MCF 10A (cell line): ENCODE data around the gene CSTF1. TPM values are rescaled to one million over a fixed set of nuclear protein-coding genes. Genes with fewer than 3 reads are reported as not detected.

Experiments used
- BruUV-seq: library from RNA; stranded (reverse); fragments of 400-500 nt; replicated peaks from 2 replicates; lab custom pipeline; 2021; lab: Mats Ljungman, UMichigan
- CTCF ChIA-PET: fragments of 300-600 bp; sonication (Branson Sonifier 250); formaldehyde crosslinking; extraction: SDS; loops from one replicate; lab custom pipeline; 2021; ENCODE audit warnings: antibody characterized with exemption, inconsistent platforms; lab: Yijun Ruan, JAX
- POLR2A ChIA-PET: fragments of 300-600, 350-650 bp; sonication (Branson Sonifier 250); formaldehyde crosslinking; extraction: SDS; loops from one replicate; lab custom pipeline; 2020; ENCODE audit warnings: antibody characterized with exemption, inconsistent platforms; lab: Yijun Ruan, JAX
- DNase-seq: peaks from one replicate; pipeline ENCODE4 v3.0.0-alpha.2; 2018; ENCODE audit not compliant: unreplicated experiment
- H3K27ac Mint-ChIP-seq: one replicate; pipeline ENCODE4 v1.8.0; 2022; ENCODE audit warnings: mild to moderate bottlenecking, low read depth, mixed read lengths; ENCODE audit not compliant: unreplicated experiment
- H3K27me3 Mint-ChIP-seq: one replicate; pipeline ENCODE4 v1.8.0; 2022; ENCODE audit warnings: mixed read lengths; ENCODE audit not compliant: insufficient read depth, unreplicated experiment
- H3K36me3 Mint-ChIP-seq: one replicate; pipeline ENCODE4 v1.8.0; 2022; ENCODE audit warnings: mild to moderate bottlenecking, moderate library complexity, mixed read lengths; ENCODE audit not compliant: insufficient read depth, unreplicated experiment
- H3K4me1 Mint-ChIP-seq: one replicate; pipeline ENCODE4 v1.8.0; 2022; ENCODE audit warnings: mixed read lengths; ENCODE audit not compliant: insufficient read depth, unreplicated experiment
- H3K4me3 Mint-ChIP-seq: one replicate; pipeline ENCODE4 v1.8.0; 2022; ENCODE audit warnings: mild to moderate bottlenecking, moderate library complexity, mixed read lengths; ENCODE audit not compliant: unreplicated experiment
- H3K9me3 Mint-ChIP-seq: one replicate; pipeline ENCODE4 v1.8.0; 2022; ENCODE audit warnings: mixed read lengths; ENCODE audit not compliant: unreplicated experiment
- intact Hi-C: fragments of 100-400 bp; cut with micrococcal nuclease; formaldehyde crosslinking; loops from 2 replicates; pipeline ENCODE4 v1.14.1; 2022
- total RNA-seq: library from RNA; stranded (reverse); gene quantifications from 2 replicates; pipeline ENCODE4 v1.2.3, GENCODE V29; 2022
- TF ChIP-seq, protein P1 (sequence below): fragments of 200-600 bp; IDR thresholded peaks from one replicate; pipeline ENCODE4 v1.8.0; 2022; ENCODE audit warnings: antibody characterized with exemption, mild to moderate bottlenecking; ENCODE audit not compliant: unreplicated experiment

Gene CSTF1
- total RNA-seq, 1 experiment from 2014 or later = 35.1 TPM

GRCh38 chr20:56350842-56351241 is 41.6 kb upstream of the CSTF1 start:
- Mint-ChIP-seq H3K4me1 (no peaks in the 10 kb centered on the region), H3K27me3 (no peaks in the 10 kb centered on the region), H3K9me3 (no peaks in the 10 kb centered on the region), H3K36me3 (no peaks in the 10 kb centered on the region), H3K27ac (no peak overlapping the region), H3K4me3 (no peak overlapping the region)
- TF ChIP-seq, protein P1, sequence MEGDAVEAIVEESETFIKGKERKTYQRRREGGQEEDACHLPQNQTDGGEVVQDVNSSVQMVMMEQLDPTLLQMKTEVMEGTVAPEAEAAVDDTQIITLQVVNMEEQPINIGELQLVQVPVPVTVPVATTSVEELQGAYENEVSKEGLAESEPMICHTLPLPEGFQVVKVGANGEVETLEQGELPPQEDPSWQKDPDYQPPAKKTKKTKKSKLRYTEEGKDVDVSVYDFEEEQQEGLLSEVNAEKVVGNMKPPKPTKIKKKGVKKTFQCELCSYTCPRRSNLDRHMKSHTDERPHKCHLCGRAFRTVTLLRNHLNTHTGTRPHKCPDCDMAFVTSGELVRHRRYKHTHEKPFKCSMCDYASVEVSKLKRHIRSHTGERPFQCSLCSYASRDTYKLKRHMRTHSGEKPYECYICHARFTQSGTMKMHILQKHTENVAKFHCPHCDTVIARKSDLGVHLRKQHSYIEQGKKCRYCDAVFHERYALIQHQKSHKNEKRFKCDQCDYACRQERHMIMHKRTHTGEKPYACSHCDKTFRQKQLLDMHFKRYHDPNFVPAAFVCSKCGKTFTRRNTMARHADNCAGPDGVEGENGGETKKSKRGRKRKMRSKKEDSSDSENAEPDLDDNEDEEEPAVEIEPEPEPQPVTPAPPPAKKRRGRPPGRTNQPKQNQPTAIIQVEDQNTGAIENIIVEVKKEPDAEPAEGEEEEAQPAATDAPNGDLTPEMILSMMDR = no peak
- CTCF ChIA-PET = interaction anchor here (1.0 to 1.7 kb wide), 4 partner anchors 9 to 149 kb away, joined by 3 to 6 read pairs (median 4); partner anchors contain the start of gene MC3R
- no peak for DNase-seq
- BruUV-seq = no TSS peak
- POLR2A ChIA-PET = no interaction called here
- intact Hi-C loops = no loop called here

DNA sequence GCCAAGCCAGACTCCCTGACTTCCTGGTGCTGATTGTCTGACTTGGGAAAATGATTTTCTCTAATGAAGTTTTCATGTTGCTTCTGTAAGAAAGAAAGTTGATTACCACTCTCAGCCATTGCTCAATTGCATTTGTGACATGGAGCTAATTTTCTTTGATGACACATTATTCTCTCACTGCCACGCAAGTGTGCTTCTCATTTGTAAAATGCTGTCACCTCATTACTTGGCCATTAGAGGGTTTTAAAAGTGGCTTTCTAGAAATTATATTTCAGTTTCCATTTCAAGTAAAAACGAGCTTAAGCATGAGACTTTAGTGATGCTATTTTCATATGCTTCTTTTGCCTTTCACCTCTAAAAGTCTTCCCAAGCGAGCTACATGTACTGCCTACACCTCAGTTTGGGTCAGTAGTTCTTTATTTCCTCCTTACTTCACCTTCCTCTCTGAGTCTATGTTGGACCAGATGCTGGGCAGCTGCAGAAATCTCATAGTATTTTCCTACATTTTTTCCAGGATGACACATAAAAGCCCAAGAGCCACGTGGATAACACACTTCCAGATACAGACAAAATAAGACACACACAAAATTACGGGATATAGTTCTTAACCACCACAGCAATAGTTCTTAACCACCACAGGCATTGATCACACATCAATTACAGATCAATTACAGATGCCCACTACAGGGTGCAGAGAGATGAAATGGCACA is 39.9 kb upstream of the CSTF1 start:
- CTCF ChIA-PET = interaction anchor here (0.6 to 5.1 kb wide), 7 partner anchors 9 to 1073 kb away, joined by 3 to 44 read pairs (median 3); partner anchors contain the start of gene MC3R
- Mint-ChIP-seq H3K4me1 (no peaks in the 10 kb centered on the region), H3K27me3 (no peaks in the 10 kb centered on the region), H3K27ac (no peak overlapping the region), H3K36me3 (no peaks in the 10 kb centered on the region), H3K9me3 (no peaks in the 10 kb centered on the region), H3K4me3 (no peak overlapping the region)
- no TSS peak for BruUV-seq
- TF ChIP-seq, protein P1 = no peak
- no peak for DNase-seq
- POLR2A ChIA-PET = interaction anchor here (0.6 to 1.1 kb wide), 3 partner anchors 9 to 150 kb away, joined by 3 read pairs; no protein-coding TSS in a partner anchor
- intact Hi-C loops = no loop called here

DNA sequence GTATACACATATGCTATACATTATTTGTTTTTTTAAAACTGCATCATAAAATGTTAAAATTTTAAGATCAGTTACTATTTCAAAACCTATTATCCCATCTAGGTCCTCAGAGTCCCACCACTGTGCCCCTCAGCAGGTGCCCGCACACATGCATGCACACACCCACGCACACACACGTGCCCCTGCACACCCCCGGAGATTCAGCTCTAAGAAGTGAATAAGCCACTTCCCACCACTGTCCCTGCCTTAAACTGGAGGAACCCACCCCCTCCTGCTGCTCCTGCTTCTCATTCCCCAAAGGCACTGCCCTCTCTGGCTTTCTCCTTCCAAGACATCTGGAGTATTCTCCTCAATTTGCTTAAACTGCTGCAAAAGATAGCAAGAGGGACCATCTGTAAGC is 39.1 kb upstream of the CSTF1 start:
- no peaks in the 10 kb centered on the region for H3K9me3 Mint-ChIP-seq
- H3K4me1 Mint-ChIP-seq = no peaks in the 10 kb centered on the region
- no peaks in the 10 kb centered on the region for H3K36me3 Mint-ChIP-seq
- ChIA-PET CTCF (interaction anchor here (0.9 to 5.1 kb wide), 4 partner anchors 10 to 151 kb away, joined by 4 to 44 read pairs (median 5); partner anchors contain the start of gene MC3R), POLR2A (interaction anchor here (1.2 kb wide), 1 partner anchor 40 kb away, joined by 3 read pairs; no protein-coding TSS in a partner anchor)
- no peak for DNase-seq
- H3K27me3 Mint-ChIP-seq = no peaks in the 10 kb centered on the region
- no peak overlapping the region for H3K27ac Mint-ChIP-seq
- TF ChIP-seq, protein P1 = no peak
- intact Hi-C loops = no loop called here
- no TSS peak for BruUV-seq
- H3K4me3 Mint-ChIP-seq = no peak overlapping the region

- Mint-ChIP-seq H3K4me3 (peak overlapping the region; percentile 84), H3K9me3 (no peaks in the 10 kb centered on the region), H3K36me3 (peaks cover 14% of the 10 kb centered on the region), H3K27me3 (no peaks in the 10 kb centered on the region), H3K4me1 (peaks cover 11% of the 10 kb centered on the region), H3K27ac (no peak overlapping the region)
- no TSS peak for BruUV-seq
- ChIA-PET CTCF (interaction anchor here (0.6 to 8.8 kb wide), 11 partner anchors 10 to 110 kb away, joined by 3 to 84 read pairs (median 6); partner anchors contain the start of genes AURKA, CSTF1 and MC3R), POLR2A (interaction anchor here (1.2 to 7.8 kb wide), 9 partner anchors 16 to 272 kb away, joined by 3 to 115 read pairs (median 13); partner anchors contain the start of genes AURKA and CSTF1)
- TF ChIP-seq, protein P1 = no peak
- intact Hi-C loops = loop anchor here (2.0 kb wide), 1 partner anchor 35 kb away; the partner anchor contains the start of genes AURKA and CSTF1
- no peak for DNase-seq
Measured at GRCh38 chr20:56358070-56358469, 34.4 kb upstream of the CSTF1 start.
